Measurements from ENCODE around the gene DBR1.

DBR1 gene

GRCh38 chr3:138113326-138113725 is 61.4 kb downstream of the DBR1 start:
- TF ChIP-seq Cebpa-rat (IDR thresholded peaks at IDR 0.05), result no peak
- Histone ChIP-seq H3K27ac (no peak overlapping the region), H3K9me3 (no peaks in the 10 kb centered on the region), H3K4me3 (no peak overlapping the region), H3K27me3 (peaks cover 31% of the 10 kb centered on the region), H4K20me1 (no peaks in the 10 kb centered on the region), H3K4me2 (no peak overlapping the region), H3K36me3 (no peaks in the 10 kb centered on the region), H3K9ac (no peak overlapping the region), H3K4me1 (peaks cover 9% of the 10 kb centered on the region)

DNA sequence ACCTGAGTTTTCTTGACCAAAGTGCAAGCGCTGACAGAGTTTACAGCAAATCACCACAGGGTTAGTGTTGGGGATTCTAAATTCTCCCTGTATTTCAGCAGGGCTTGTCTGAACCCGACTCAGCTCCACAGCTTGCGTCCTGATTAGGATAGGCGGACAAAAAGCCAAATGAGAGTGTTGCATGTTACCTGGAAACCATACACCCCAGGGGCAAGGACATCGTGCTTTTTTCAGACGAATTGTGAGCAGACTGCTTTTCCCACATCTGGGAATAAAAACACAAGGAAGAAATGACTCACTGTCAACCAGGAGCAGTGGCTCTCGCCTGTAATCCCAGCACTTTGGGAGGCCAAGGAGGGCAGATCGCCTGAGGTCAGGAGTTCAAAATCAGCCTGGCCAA is 62.4 kb downstream of the DBR1 start:
- Histone ChIP-seq H3K36me3 (no peaks in the 10 kb centered on the region), H3K27ac (no peak overlapping the region), H4K20me1 (no peaks in the 10 kb centered on the region), H3K4me2 (no peak overlapping the region), H3K27me3 (peaks cover 31% of the 10 kb centered on the region), H3K4me3 (no peak overlapping the region), H3K4me1 (peaks cover 9% of the 10 kb centered on the region), H3K9me3 (no peaks in the 10 kb centered on the region), H3K9ac (no peak overlapping the region)
- TF ChIP-seq Cebpa-rat (IDR thresholded peaks at IDR 0.05), result no peak

All from BLaER1 (cell line).